IPS-11a (cell line): ENCODE data around the gene FGL2.
"Not testable (repeated sequence)": the region's sequence is repeated elsewhere in the genome, so short reads cannot be mapped to it uniquely, and the experiment has no call there.

Experiments
- H3K4me3 ChIP-seq: one replicate; pipeline ENCODE4 v1.5.1; 2013; ENCODE audit warnings: low read depth, low read length, control low read depth

Gene FGL2

DNA sequence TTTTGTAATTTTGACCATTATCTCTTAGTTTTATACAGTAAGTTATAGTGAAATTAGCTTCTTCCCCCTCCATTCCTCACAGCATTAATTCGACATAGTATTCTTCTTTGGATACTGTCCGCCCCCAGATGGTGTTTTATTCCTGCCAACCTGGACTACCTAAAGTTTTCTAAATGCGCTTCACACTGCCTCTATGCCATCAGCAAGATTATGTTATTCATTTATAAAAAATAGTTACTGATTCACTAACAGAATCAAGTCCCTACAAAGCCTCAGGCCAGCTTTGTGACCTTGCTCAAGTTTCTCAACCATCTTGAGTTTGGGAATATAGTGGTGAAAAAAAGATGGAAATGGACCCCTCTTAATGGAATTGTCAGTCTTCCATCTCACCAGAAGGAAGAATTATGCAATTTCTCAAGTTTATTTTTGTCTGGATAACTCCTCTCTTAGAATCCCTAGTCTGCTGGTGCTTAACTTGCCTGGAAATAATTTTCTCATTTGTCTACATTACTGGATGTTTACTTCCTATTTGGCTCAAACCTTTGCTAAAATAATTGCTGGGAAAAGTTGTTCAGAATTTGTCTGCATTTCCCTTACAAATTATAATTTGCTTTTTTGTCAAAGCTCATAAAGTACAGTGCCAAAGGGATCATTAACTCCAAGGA is 16.7 kb upstream of the FGL2 start:
- H3K4me3 ChIP-seq, result no peak overlapping the region

DNA sequence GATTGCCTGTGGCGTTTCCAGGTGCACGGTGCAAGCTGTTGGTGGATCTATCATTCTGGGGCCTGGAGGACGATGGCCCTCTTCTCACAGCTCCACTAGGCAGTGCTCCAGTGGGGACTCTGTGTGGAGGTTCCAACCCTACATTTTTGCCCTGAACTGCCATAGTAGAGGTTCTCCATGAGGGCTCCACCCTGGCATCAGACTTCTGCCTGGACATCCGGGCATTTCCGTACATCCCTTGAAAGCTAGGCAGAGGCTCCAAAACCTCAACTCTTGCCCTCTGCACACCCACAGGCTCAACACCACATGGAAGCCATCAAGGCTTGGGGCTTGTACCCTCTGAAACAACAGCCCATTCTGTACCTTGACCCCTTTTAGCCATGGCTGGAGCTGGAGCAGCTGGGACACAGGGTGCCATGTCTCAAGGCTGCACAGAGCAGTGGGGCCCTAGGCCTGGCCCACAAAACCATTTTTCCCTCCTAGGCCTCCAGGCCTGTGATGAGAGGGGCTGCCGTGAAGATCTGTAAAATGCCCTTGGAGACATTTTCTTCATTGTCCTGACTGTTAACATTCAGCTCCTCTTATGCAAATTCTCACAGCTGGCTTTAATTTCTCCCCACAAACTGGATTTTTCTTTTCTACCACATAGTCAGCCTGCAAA is 10.0 kb upstream of the FGL2 start:
- H3K4me3 ChIP-seq, result no peak overlapping the region

DNA sequence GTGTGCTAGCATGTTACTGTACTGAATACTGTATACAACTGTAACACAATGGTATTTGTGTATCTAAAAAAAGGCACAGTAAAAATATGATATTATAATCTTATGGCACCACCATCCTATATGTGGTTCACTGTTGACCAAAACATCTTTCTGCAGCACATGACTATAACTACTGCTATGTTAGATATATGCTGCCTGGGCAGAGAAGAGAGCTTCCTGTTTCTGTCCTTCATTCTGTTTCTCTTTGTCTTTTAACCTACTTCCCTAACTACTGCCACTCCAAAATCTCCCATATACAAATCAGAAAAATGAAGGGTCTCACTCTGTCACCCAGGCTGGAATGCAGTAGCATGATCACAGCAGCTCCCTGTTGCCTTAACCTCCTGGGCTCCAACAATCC is 8.8 kb upstream of the FGL2 start:
- H3K4me3 ChIP-seq, result no peak overlapping the region

DNA sequence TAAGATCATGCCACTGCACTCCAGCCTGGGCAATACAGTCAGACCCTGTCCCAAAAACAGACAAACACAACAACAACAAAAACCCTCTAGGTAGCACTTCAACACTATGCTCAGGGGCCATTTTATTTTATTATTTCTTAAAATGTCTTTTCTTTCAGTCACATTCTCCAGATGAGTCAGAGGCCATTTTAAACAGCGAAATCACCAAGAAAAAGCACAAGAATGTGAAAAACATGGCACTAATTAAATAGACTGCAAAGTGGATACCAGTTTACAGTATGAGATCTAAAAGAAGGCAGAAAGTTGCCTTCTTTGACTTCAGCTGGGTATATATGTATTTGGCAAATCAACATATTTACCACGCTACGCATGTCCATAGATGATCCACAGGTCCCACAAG is 6.1 kb upstream of the FGL2 start:
- H3K4me3 ChIP-seq, result no peak overlapping the region

DNA sequence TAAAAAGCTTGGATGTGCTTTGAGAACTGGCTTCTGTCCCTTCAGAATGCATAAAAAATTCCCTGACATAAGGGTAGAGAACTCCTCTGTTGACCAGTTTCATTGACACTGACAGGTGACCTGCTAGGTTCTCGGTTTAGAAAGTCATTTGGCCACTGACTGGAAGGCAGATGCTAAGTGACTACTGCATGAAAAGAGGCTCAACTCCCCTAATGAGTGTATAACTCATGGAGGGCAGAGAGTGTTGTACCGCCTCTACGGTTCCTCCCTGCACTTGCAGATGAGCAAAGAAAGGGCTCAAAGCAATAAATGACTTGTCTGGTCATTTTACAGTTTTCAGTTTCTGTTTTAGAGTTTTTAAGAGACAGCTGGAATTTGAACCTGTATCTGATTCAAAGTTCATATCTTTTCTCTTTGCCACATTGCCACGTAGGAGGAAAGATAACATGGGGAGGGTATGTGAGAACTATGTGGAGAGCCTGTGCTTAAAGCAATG is 2.9 kb upstream of the FGL2 start:
- no peak overlapping the region for H3K4me3 ChIP-seq

GRCh38 chr7:77200542-77200941 is 923 bp upstream of the FGL2 start:
- no peak overlapping the region for H3K4me3 ChIP-seq

- no peak overlapping the region for H3K4me3 ChIP-seq
Measured at GRCh38 chr7:77197141-77197540, 2.5 kb downstream of the FGL2 start.

GRCh38 chr7:77188731-77189437 is 10.7 kb downstream of the FGL2 start:
- H3K4me3 ChIP-seq, result no peak overlapping the region

GRCh38 chr7:77185866-77186265 is 13.8 kb downstream of the FGL2 start:
- no peak overlapping the region for H3K4me3 ChIP-seq

DNA sequence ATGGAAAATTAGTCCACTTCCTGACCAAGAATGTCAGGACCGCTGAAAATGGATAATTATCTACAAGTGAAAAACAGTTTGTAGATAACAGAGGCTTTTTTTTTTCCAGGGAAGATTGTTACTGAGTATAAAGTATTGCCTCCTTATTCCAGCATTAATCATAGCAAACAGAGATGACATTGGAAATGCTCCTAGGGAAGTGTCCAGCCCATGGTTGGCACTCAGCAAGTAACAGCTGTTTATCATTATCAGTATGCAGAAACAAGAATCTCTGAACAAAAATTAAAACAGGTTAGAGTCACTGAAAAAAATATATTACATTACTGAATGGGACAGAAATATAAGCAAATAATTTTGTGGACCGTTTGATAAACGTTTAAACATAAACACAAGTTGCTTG is 14.6 kb downstream of the FGL2 start:
- H3K4me3 ChIP-seq, result no peak overlapping the region

GRCh38 chr7:77184463-77184862 is 15.2 kb downstream of the FGL2 start:
- no peak overlapping the region for H3K4me3 ChIP-seq

DNA sequence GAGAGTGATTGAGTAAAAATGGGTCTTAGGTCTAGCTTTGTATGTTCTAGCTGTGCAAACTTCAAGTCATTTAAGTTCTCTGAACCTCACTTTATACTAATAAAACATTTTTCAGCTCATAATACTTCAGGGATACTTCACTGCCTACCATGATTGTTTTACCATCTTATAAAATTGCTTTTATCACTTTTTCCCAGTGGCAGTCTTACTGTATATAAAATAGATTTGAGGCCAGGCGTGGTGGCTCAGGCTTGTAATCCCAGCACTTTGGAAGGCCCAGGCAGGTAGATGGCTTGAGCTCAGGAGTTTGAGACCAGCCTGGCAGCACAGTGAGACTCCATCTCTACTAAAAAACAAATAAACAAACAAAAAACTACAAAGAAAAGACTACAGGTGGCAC is 17.4 kb downstream of the FGL2 start:
- no peak overlapping the region for H3K4me3 ChIP-seq

DNA sequence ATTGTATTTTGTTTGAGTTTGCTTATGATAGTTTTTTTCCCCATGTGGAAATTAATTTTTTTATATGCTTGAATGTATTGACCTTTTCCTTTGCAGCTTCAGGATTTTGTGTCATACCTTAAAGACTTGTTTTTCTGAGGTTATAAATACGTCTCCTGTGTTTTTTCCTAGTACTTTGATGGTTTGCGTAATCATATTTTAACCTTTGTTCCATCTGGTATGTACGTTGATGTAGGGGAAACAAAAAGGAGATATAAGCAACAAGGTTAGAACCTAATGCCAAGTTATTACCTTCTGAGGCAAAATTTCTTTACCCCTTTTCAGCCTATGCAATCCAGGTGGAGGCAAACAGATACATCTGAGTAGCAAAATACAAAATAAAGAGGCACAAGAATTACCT is 17.9 kb downstream of the FGL2 start:
- no peak overlapping the region for H3K4me3 ChIP-seq

GRCh38 chr7:77181015-77181595 is 18.5 kb downstream of the FGL2 start:
- no peak overlapping the region for H3K4me3 ChIP-seq

DNA sequence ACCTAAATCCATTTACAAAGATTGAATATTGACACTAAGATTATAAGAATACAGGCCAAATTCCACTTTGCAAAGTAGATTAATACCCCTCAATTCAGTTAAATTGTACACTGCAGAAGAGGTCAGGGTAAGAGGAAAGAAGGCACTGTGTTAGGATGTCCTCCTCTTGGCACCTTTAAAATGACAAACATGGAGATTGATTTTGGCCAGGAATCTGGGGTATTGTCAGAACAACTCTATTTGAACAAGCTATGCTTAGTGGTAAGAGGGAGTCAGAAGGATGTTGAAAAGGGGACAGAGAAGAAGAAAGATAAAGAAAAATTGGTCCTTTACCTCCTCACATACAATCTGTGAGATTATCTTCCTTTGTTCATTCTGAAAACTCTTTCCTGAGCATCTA is 21.6 kb downstream of the FGL2 start:
- not testable (repeated sequence) for H3K4me3 ChIP-seq

DNA sequence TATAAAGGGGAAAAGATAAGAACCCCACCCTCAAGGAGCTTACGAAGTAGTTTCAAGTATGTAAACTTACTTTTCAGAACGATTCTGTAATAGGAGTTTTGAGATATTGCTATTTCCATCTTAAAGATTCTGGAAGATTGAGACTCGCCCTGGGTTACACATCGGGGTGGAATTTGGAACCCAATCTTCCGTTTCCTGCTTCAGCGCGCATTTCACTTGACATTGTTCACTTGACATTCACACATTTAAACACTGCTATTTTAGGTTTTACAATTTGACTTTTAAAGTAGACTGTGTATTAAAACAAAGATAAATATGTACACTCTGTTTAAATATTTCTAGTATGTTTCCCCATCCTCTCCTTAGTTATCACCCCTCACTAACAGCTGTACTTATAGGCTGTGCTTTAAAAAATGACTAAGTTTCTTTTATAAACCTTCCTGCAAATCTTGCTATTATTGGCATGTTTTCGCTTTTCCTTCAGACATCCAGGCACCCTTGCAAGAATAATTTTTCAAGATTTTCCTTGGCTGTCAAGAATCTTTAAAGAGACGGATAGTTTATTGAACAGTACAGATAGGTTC is 22.2 kb downstream of the FGL2 start:
- H3K4me3 ChIP-seq, result not testable (repeated sequence)

DNA sequence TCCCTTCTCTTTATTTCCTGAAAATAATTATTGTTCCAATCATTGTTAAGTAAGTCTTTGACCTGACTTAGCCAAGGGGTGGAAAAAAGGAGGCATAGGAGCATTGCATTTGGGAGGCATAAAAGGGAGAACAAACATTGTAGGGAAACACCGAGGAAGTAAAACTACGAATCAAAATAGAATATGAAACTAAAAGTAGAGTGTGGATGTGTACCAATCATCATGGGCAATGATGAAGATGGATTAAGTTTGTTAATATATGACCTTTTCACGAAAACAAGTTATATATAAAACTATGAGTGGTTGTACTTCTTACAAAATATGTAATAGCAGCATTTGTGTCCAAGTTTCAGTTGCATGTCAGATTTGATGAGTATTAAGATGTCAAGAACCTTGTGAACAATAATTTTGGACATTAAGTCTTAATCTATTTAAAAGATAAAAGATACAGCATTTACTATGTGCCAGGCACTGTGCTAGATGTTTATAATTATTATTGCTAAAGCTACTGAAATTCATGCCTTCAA is 24.3 kb downstream of the FGL2 start:
- not testable (repeated sequence) for H3K4me3 ChIP-seq

DNA sequence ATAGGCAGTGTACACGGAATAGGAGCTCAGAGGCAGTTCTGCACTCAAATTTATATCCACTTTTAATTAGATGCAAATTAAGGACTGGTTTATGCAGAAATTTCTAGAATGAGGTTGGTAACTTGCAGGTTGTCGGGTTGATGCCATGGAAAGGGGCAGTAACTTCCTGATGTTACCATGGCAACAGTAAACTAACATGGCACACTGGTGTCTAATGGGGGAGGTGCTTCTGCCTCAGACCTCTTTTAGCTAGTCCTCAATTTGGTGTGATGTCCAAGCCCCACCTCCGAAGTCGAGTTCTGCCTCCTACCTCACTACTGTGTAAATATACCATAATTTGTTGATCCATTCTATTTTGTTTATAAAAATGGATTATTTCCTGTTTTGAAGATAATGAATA is 25.2 kb downstream of the FGL2 start:
- H3K4me3 ChIP-seq, result not testable (repeated sequence)

GRCh38 chr7:77172437-77173172 is 27.0 kb downstream of the FGL2 start:
- not testable (repeated sequence) for H3K4me3 ChIP-seq

DNA sequence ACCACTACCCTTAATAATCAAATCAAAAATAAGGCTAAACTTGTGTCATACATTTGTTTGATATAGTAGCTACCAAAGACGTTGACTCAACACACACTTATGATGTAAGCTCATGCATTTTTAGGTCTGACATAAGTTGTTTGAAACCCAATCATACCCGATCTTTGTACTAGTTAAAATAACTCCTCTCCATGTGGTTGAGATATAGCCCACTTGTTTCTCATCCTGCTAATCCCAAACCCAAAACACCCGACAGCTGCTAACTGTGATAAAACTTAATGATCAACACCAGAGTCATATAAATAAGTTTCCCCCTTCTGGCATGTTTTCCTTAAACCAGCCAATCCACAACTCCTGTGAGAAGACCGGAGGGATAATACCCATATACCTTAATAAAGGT is 28.5 kb downstream of the FGL2 start:
- not testable (repeated sequence) for H3K4me3 ChIP-seq
